Ascending aorta (tissue), 2 donors: ENCODE measurements around the gene TSPAN18. TPM values are rescaled to one million over a fixed set of nuclear protein-coding genes. Genes with fewer than 3 reads are reported as not detected.
A peak's percentile ranks its signal among the peaks of the same experiment; 100 is the strongest.

Experiments
- DNase-seq, 2 donors: peaks; one replicate each; pipeline ENCODE4 v3.0.0-alpha.2; 2019; ENCODE audit warnings: low spot score in 2 of 2
- H3K27ac ChIP-seq, 2 donors: fragments of 200-600 bp; sonication (generic); one replicate each; pipeline ENCODE4 v1.5.1; 2016 to 2017; ENCODE audit warnings: mild to moderate bottlenecking in 1 of 2
- H3K27me3 ChIP-seq: fragments of 200-600 bp; sonication (generic); one replicate; pipeline ENCODE4 v1.5.1; 2017
- H3K36me3 ChIP-seq, 2 donors: fragments of 200-600 bp; sonication (generic); one replicate each; pipeline ENCODE4 v1.5.1; 2016
- H3K4me1 ChIP-seq, 2 donors: fragments of 200-600 bp; sonication (generic); one replicate each; pipeline ENCODE4 v1.5.1; 2016 to 2017; ENCODE audit warnings: mild to moderate bottlenecking in 1 of 2
- H3K4me3 ChIP-seq, 2 donors: fragments of 200-600 bp; sonication (generic); one replicate each; pipeline ENCODE4 v1.5.1; 2016 to 2017; ENCODE audit warnings: mild to moderate bottlenecking in 1 of 2
- H3K9me3 ChIP-seq, 2 donors: fragments of 200-600 bp; sonication (generic); one replicate each; pipeline ENCODE4 v1.5.1; 2016
- intact Hi-C: fragments of 100-400 bp; cut with DNase I; formaldehyde crosslinking; loops from one replicate; pipeline ENCODE4 v1.15.1; 2023
- total RNA-seq: library from RNA; depleted of rRNA; stranded (reverse); fragments of >200 nt; gene quantifications from one replicate; pipeline ENCODE4 v1.1.0, GENCODE V29; 2016
- TF ChIP-seq, protein P1 (sequence below), 3 experiments: fragments of 200-600 bp in 2 of 3; fragments of 450-650 bp in 1 of 3; sonication (generic) in 2 of 3; IDR thresholded peaks; one replicate each; pipeline ENCODE4 v1.5.1; 2016 to 2019; ENCODE audit warnings: antibody characterized with exemption in 3 of 3, mild to moderate bottlenecking in 1 of 3, moderate library complexity in 1 of 3

The TSPAN18 gene
- total RNA-seq, 1 donor from 2014 or later: 21.3 TPM

DNA sequence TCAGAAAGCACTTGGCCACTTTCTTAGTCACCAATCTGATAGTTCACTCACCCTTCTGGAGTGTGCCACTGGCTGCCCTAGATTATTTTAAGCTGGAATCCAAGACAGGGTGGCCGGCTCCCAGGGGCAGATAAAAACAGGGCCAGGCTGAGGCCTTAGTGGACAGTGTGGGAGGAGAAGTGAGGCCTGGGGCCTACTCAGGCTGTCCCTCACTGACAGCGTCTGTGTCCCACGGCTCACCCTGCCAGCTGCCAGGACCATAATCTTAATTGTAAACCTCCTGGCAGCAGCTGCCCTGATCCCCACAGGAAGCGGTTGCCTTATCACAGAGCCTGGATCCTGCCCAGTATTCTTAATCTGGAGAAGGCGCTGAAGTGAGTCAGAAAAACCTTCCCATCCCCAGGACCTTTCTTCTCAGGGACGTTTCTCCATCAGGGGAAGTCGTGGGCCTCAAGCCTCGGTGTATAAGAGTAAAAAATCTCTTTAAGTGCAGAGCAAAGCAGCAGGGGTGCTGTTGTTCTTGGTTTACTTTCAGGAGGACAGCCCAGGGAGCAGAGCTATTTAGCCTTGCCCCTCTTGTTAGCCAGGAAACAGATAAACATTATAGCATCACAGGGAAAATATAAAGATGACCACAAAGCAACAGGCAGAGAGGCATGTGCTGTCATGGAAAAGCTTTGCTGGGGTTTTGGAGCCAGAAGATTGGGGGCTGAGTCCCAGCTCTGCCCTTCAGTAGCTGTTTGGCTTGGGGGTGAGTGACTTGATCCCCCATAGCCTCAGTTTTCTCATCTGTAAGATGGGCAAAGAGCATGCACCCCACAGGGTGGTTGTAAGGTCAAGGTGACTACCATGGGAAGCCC is 39.6 kb downstream of the TSPAN18 start:
- Histone ChIP-seq H3K36me3 (no peaks in the 10 kb centered on the region), H3K27ac (peak overlapping the region; percentile 90 to 91), H3K9me3 (no peaks in the 10 kb centered on the region), H3K4me1 (peaks cover 9 to 36% of the 10 kb centered on the region in 2 donors), H3K4me3 (no peak overlapping the region), H3K27me3 (no peaks in the 10 kb centered on the region)
- DNase-seq: peak; percentile 25 to 85
- intact Hi-C loops: loop anchor here (5.0 to 10.0 kb wide), 4 partner anchors 41 to 568 kb away; no protein-coding TSS in a partner anchor
- TF ChIP-seq, protein P1, sequence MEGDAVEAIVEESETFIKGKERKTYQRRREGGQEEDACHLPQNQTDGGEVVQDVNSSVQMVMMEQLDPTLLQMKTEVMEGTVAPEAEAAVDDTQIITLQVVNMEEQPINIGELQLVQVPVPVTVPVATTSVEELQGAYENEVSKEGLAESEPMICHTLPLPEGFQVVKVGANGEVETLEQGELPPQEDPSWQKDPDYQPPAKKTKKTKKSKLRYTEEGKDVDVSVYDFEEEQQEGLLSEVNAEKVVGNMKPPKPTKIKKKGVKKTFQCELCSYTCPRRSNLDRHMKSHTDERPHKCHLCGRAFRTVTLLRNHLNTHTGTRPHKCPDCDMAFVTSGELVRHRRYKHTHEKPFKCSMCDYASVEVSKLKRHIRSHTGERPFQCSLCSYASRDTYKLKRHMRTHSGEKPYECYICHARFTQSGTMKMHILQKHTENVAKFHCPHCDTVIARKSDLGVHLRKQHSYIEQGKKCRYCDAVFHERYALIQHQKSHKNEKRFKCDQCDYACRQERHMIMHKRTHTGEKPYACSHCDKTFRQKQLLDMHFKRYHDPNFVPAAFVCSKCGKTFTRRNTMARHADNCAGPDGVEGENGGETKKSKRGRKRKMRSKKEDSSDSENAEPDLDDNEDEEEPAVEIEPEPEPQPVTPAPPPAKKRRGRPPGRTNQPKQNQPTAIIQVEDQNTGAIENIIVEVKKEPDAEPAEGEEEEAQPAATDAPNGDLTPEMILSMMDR (IDR thresholded peaks at IDR 0.05): no peak

DNA sequence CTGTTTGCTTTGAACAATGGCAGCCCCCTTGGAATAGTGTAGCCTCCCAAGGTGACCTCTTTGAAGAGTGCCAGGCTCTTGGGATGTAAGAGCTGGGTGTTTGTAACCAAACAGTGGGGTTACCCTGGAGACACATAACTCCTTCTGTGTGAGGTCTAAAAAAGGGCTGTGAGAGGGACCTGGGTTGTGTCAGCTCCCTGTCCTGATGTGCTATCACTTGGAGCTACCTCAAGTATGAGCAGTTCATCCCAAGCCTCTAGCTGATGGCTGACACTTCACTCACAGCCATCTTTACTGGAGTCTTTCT is 40.2 kb downstream of the TSPAN18 start:
- peaks cover 9 to 36% of the 10 kb centered on the region in 2 donors for H3K4me1 ChIP-seq
- intact Hi-C loops: loop anchor here (5.0 to 10.0 kb wide), 4 partner anchors 40 to 568 kb away; no protein-coding TSS in a partner anchor
- no peaks in the 10 kb centered on the region for H3K27me3 ChIP-seq

DNA sequence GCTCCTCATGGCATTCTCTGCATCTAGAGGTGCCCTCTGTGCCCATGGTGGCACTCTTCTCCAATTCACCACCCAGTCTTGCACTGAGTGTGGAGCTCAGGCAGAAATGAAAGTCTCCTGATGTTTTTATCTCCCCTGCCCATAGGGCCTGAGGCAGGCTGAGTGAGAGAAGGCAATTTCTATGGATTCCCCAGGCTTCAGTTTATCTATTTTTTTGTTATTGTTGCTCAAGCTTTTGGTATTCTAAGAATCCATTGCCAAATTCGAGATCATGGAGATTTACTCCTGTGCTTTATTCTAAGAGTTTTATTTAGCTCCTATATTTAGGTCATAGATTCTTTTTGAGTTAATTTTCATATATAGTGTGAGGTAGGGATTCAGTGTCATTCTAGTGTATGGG is 40.7 kb downstream of the TSPAN18 start:
- TF ChIP-seq, protein P1 (IDR thresholded peaks at IDR 0.05): no peak
- intact Hi-C loops: loop anchor here (5.0 to 10.0 kb wide), 4 partner anchors 40 to 567 kb away; no protein-coding TSS in a partner anchor
- H3K36me3 ChIP-seq: no peaks in the 10 kb centered on the region
- peaks cover 9 to 36% of the 10 kb centered on the region in 2 donors for H3K4me1 ChIP-seq
- H3K4me3 ChIP-seq: no peak overlapping the region
- no peak for DNase-seq
- H3K27me3 ChIP-seq: no peaks in the 10 kb centered on the region
- peak overlapping the region; percentile 90 to 91 for H3K27ac ChIP-seq
- H3K9me3 ChIP-seq: no peaks in the 10 kb centered on the region

More for the DNA sequence above, 40.2 kb downstream of the TSPAN18 start:
- TF ChIP-seq, protein P1 (IDR thresholded peaks at IDR 0.05): no peak
- peak in 1 of 2 donors; percentile 60 for DNase-seq
- no peaks in the 10 kb centered on the region for H3K36me3 ChIP-seq
- peak overlapping the region; percentile 90 to 91 for H3K27ac ChIP-seq
- H3K9me3 ChIP-seq: no peaks in the 10 kb centered on the region
- H3K4me3 ChIP-seq: no peak overlapping the region

DNA sequence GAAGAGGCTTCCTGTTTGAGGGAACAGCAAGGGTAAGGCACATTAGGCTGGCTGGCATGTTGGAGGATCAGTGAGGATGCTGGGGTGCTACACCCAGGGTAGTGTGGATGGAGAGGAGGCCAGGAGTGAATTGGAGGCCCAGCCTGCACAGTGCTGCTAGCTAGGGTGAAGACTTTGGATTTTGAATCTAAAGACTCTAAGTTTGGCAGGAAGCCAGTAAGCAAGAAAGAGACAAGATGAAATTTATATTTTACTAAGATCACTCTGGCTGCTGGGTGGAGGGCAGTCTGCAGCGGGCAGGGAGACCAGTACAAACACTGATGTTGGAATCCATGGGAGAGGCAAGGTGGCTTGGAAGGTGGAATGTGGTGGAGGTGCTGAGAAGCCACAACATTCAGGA is 43.6 kb downstream of the TSPAN18 start:
- Histone ChIP-seq H3K4me3 (no peak overlapping the region), H3K9me3 (no peaks in the 10 kb centered on the region), H3K27ac (no peak overlapping the region), H3K27me3 (no peaks in the 10 kb centered on the region), H3K36me3 (no peaks in the 10 kb centered on the region), H3K4me1 (peaks cover 9 to 31% of the 10 kb centered on the region in 2 donors)
- peak in 1 of 2 donors; percentile 40 for DNase-seq
- intact Hi-C loops: no loop called here
- TF ChIP-seq, protein P1 (IDR thresholded peaks at IDR 0.05): no peak

DNA sequence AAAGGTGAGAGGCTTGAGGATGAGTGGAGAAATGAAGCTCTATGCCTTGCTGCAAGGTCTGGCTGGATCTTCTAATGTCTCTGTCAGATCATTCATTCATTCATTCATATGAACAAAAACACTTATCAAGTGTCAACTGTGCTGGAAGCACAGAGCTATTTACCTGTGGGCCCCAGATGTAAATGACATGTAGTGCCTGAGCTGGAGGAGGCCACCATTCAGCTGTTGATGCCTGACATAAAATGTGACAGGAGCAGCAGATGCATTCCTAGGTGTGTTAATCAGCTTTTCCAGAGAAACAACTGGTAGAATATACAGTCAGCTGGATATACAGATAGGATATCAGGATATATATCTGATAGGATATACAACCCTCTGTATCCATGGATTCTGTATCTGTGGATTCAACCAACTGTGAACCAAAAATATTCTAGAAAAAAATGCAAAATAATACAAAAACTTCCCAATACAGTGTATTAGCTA is 44.5 kb downstream of the TSPAN18 start:
- H3K4me1 ChIP-seq: peaks cover 9 to 22% of the 10 kb centered on the region in 2 donors
- no peaks in the 10 kb centered on the region for H3K27me3 ChIP-seq
- TF ChIP-seq, protein P1 (IDR thresholded peaks at IDR 0.05): no peak
- no peaks in the 10 kb centered on the region for H3K36me3 ChIP-seq
- H3K4me3 ChIP-seq: no peak overlapping the region
- H3K27ac ChIP-seq: no peak overlapping the region
- H3K9me3 ChIP-seq: no peaks in the 10 kb centered on the region
- intact Hi-C loops: no loop called here
- DNase-seq: no peak
